Ovary (tissue), 3 donors: ENCODE measurements around the gene FCHSD1.

ENCODE experiments used
- CTCF ChIP-seq, 3 donors: fragments of 450-650 bp in 2 of 3; fragments of 200-600 bp in 1 of 3; IDR thresholded peaks; one replicate each; pipeline versions ENCODE4 v1.5.1 to v1.8.0; 2016 to 2022; ENCODE audit warnings: antibody characterized with exemption in 3 of 3, mild to moderate bottlenecking in 1 of 3
- EP300 ChIP-seq: sonication (generic); formaldehyde crosslinking; IDR thresholded peaks from one replicate; pipeline ENCODE4 v1.6.1; 2017; ENCODE audit warnings: antibody characterized with exemption
- POLR2A ChIP-seq: fragments of 450-650 bp; IDR thresholded peaks from one replicate; pipeline ENCODE4 v1.6.1; 2017; ENCODE audit warnings: antibody characterized with exemption, mild to moderate bottlenecking, moderate library complexity
- donor health status: DM: no; HTN: no; CAD: no.

DNA sequence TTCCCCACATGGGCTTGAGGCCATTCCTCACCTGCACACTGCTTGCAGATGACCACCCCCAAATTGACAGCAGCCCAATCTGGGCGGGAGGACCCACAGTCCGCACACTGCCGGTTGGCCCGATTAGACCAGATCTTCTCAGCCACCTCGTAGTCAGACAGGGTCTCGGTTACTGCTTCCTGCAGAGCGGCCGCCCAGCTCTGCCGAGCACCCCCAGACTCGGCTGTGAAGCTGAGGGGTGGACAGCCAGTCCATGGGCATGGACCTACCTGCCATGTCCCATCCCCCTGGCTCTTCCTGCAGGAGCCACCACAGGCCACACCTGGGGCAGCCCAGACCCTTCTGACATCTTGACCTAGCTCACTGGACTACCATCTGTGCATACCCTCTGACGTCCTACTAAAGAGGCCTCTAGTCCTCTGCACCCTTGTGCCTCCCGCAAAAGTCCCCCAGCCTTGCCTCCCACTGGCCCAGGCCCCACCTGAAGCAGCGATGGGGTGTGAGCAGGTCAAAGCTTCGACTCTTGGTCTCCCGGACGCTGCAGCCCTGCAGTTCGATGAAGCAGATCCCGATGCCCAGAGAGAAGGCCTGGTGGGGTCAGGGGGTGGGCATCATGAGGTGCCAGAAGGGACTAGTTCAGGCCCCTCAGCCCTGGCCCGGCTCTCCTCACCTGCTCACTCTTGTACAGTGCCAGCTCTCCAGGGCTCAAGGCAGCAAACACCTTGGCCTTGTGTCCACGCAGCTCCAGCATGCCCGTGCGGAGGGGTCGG lies 21.0 kb upstream of the FCHSD1 start:
- TF ChIP-seq EP300 (no peak), CTCF (IDR thresholded peaks at IDR 0.05) (no peak), POLR2A (no peak)
